Fibroblast of mammary gland (primary cell): Measurements from ENCODE around the gene USP33.
"Not testable (repeated sequence)": the region's sequence is repeated elsewhere in the genome, so short reads cannot be mapped to it uniquely, and the experiment has no call there.

Source experiments
- DNase-seq: peaks from one replicate; pipeline ENCODE4 v3.0.0-alpha.2; 2010; ENCODE audit warnings: low read depth
- H3K4me3 ChIP-seq: 2 replicates; pipeline ENCODE4 v1.5.1; 2011; ENCODE audit warnings: low read depth, mild to moderate bottlenecking, low read length, moderate library complexity; ENCODE audit not compliant: control insufficient read depth
- TF ChIP-seq, protein P1 (sequence below): conservative IDR thresholded peaks from 2 replicates; pipeline ENCODE4 v1.5.1; 2011; ENCODE audit warnings: low read depth, low read length, inconsistent platforms; ENCODE audit not compliant: control insufficient read depth, insufficient read depth

USP33 gene

GRCh38 chr1:77732090-77732489 is 27.6 kb downstream of the USP33 start:
- TF ChIP-seq, protein P1, sequence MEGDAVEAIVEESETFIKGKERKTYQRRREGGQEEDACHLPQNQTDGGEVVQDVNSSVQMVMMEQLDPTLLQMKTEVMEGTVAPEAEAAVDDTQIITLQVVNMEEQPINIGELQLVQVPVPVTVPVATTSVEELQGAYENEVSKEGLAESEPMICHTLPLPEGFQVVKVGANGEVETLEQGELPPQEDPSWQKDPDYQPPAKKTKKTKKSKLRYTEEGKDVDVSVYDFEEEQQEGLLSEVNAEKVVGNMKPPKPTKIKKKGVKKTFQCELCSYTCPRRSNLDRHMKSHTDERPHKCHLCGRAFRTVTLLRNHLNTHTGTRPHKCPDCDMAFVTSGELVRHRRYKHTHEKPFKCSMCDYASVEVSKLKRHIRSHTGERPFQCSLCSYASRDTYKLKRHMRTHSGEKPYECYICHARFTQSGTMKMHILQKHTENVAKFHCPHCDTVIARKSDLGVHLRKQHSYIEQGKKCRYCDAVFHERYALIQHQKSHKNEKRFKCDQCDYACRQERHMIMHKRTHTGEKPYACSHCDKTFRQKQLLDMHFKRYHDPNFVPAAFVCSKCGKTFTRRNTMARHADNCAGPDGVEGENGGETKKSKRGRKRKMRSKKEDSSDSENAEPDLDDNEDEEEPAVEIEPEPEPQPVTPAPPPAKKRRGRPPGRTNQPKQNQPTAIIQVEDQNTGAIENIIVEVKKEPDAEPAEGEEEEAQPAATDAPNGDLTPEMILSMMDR = no peak
- DNase-seq = no peak
- no peak overlapping the region for H3K4me3 ChIP-seq

- no peak for DNase-seq
- no peak overlapping the region for H3K4me3 ChIP-seq
- TF ChIP-seq, protein P1 = no peak
Observed at GRCh38 chr1:77725706-77726105, 33.9 kb downstream of the USP33 start.

- no peak overlapping the region for H3K4me3 ChIP-seq
- TF ChIP-seq, protein P1 = no peak
- no peak for DNase-seq
Observed at GRCh38 chr1:77718181-77718580, 41.5 kb downstream of the USP33 start.

DNA sequence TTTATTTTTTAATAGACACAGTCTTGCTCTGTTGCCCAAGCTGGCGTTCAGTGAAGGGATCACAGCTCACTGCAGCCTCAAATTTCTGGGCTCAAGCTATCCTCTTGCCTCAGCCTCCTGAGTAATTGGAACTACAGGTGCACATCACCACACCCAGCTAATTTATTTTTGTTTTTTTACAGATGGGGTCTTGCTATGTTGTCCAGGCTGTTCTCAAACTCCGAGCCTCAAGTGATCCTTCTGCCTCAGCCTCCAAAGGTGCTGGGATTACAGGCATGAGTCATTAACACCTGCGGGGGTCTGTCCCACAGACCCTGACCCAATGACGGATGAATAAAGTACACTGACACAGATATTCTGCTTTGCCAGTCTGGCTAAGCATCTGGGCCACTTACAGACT is 43.6 kb downstream of the USP33 start:
- no peak overlapping the region for H3K4me3 ChIP-seq
- no peak for DNase-seq
- TF ChIP-seq, protein P1 = no peak

- TF ChIP-seq, protein P1 = no peak
- H3K4me3 ChIP-seq = no peak overlapping the region
- no peak for DNase-seq
Observed at GRCh38 chr1:77709727-77710126, 49.9 kb downstream of the USP33 start.

GRCh38 chr1:77706321-77706720 is 53.3 kb downstream of the USP33 start:
- H3K4me3 ChIP-seq = no peak overlapping the region
- DNase-seq = peak; percentile 32
- TF ChIP-seq, protein P1 = no peak

GRCh38 chr1:77704736-77705135 is 54.9 kb downstream of the USP33 start:
- H3K4me3 ChIP-seq = no peak overlapping the region
- DNase-seq = no peak
- TF ChIP-seq, protein P1 = no peak

GRCh38 chr1:77699673-77700072 is 60.0 kb downstream of the USP33 start:
- not testable (repeated sequence) for DNase-seq, H3K4me3 ChIP-seq
